Measurements from ENCODE around the gene STOX2.

DNA sequence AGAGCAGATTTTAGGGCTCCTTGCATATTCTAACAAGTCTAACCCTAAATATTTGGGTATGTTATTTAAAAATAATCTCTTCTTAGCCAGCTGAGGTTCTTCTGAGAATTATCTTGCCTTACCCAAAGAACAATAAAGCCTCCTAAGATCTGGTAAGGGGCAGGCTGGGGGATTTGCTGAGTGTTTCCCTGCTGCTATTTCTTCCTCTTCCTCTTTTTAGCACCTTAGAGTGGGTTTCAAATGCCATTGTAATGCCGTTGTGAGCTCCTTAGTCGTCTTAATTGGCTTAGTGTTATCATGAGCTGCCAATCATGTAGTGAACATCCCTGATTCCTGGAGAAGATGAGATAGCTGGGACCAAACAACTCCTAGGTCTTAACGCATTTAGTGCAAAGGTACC lies 15.4 kb downstream of the STOX2 start:
- TF ChIP-seq EP300 (IDR thresholded peaks at IDR 0.05; ENCODE audit: borderline replicate concordance in 1 of 2, control insufficient read depth in 1 of 2, low read depth in 2 of 2, low read length in 2 of 2) (no peak), EZH2 (IDR thresholded peaks at IDR 0.05; ENCODE audit: borderline replicate concordance, control insufficient read depth, low read depth, low read length) (no peak), GABPA (IDR thresholded peaks at IDR 0.05; ENCODE audit: low read depth) (no peak), MXI1 (IDR thresholded peaks at IDR 0.05; ENCODE audit: low read depth, low read length) (no peak), CBX5 (IDR thresholded peaks at IDR 0.05; ENCODE audit: low read depth) (no peak)
- TF ChIP-seq, protein P1, sequence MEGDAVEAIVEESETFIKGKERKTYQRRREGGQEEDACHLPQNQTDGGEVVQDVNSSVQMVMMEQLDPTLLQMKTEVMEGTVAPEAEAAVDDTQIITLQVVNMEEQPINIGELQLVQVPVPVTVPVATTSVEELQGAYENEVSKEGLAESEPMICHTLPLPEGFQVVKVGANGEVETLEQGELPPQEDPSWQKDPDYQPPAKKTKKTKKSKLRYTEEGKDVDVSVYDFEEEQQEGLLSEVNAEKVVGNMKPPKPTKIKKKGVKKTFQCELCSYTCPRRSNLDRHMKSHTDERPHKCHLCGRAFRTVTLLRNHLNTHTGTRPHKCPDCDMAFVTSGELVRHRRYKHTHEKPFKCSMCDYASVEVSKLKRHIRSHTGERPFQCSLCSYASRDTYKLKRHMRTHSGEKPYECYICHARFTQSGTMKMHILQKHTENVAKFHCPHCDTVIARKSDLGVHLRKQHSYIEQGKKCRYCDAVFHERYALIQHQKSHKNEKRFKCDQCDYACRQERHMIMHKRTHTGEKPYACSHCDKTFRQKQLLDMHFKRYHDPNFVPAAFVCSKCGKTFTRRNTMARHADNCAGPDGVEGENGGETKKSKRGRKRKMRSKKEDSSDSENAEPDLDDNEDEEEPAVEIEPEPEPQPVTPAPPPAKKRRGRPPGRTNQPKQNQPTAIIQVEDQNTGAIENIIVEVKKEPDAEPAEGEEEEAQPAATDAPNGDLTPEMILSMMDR (IDR thresholded peaks at IDR 0.05 in 2 of 3, conservative IDR thresholded peaks at IDR 0.05 in 1 of 3; ENCODE audit: control insufficient read depth in 2 of 3, extremely low read depth in 1 of 3, insufficient read depth in 1 of 3, low read depth in 3 of 3, low read length in 3 of 3) = no peak

Measured in GM12878 (cell line).